Mammary epithelial cell (primary cell): ENCODE data around the gene SLC24A3.

Experiments used
- EZH2 ChIP-seq: IDR thresholded peaks from 2 replicates; pipeline ENCODE4 v1.6.1; 2012; ENCODE audit warnings: low read length, inconsistent platforms, borderline replicate concordance
- TF ChIP-seq, protein P1 (sequence below), 2 donors: IDR thresholded peaks in 1 of 2; conservative IDR thresholded peaks in 1 of 2; 2 replicates each; pipeline ENCODE4 v1.5.1; 2011 to 2012; ENCODE audit warnings: inconsistent platforms in 2 of 2, low read length in 2 of 2, mild to moderate bottlenecking in 2 of 2, control low read depth in 1 of 2, low read depth in 1 of 2; ENCODE audit not compliant: insufficient read depth in 1 of 2; ENCODE audit errors: extremely low read depth in 1 of 2

DNA sequence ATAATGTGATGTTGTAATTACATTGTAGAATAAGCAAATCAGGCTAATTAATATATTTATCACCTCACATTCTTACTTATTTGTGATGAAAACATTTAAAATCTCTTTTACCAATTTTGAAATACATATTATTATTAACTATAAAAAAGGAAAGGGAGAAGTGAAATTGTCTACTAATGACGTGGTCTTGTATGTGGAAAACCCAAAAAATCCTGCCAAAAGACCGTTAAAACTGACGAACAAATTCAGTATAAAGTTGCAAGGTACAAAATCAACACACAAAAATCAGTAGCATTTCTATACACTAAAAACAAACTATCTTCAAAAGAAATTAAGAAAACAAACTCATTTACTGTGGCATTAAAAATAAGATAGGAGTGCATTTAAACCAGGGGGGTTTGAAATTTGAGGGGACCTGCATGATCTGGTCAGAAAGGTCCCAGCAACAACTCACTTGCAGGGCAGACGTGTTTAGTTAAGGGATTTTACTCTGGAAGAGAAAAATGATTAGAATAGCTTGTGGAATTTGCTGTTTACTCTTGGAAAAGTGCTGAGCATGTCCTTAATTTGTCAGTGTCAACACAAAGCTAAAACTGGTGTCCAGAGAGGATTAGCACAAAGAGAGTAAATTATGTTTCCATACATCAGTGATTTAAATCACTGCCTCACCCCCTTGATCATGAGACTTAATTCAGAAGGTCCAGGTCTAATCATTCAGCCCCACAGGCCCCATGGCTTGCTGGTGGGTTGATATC is 310.6 kb downstream of the SLC24A3 start:
- TF ChIP-seq, protein P1, sequence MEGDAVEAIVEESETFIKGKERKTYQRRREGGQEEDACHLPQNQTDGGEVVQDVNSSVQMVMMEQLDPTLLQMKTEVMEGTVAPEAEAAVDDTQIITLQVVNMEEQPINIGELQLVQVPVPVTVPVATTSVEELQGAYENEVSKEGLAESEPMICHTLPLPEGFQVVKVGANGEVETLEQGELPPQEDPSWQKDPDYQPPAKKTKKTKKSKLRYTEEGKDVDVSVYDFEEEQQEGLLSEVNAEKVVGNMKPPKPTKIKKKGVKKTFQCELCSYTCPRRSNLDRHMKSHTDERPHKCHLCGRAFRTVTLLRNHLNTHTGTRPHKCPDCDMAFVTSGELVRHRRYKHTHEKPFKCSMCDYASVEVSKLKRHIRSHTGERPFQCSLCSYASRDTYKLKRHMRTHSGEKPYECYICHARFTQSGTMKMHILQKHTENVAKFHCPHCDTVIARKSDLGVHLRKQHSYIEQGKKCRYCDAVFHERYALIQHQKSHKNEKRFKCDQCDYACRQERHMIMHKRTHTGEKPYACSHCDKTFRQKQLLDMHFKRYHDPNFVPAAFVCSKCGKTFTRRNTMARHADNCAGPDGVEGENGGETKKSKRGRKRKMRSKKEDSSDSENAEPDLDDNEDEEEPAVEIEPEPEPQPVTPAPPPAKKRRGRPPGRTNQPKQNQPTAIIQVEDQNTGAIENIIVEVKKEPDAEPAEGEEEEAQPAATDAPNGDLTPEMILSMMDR (conservative IDR thresholded peaks at IDR 0.05 in 1 of 2, IDR thresholded peaks at IDR 0.05 in 1 of 2; ENCODE audit: extremely low read depth in 1 of 2, insufficient read depth in 1 of 2, low read depth in 1 of 2, low read length in 2 of 2): no peak
- TF ChIP-seq EZH2: no peak
